Upper lobe of right lung (tissue), 1 donor: ENCODE results near the gene MCTP1. TPM values are rescaled to one million over a fixed set of nuclear protein-coding genes. Genes with fewer than 3 reads are reported as not detected.

Experiments used
- ATAC-seq: fragments of 200-7000 bp; cut with Tn5 transposase; one replicate; pipeline ENCODE4 v1.9.1; 2020; ENCODE audit warnings: mild to moderate bottlenecking, moderate library complexity
- DNase-seq: peaks from one replicate; pipeline ENCODE4 v3.0.0-alpha.2; 2020
- H3K27ac ChIP-seq: fragments of 200-600 bp; one replicate; pipeline ENCODE4 v1.8.0; 2022
- H3K27me3 ChIP-seq: fragments of 200-600 bp; one replicate; pipeline ENCODE4 v1.8.0; 2022; ENCODE audit warnings: mild to moderate bottlenecking
- H3K36me3 ChIP-seq: fragments of 200-600 bp; one replicate; pipeline ENCODE4 v1.8.0; 2022
- H3K4me1 ChIP-seq: fragments of 200-600 bp; one replicate; pipeline ENCODE4 v1.8.0; 2022
- H3K4me3 ChIP-seq: fragments of 200-600 bp; one replicate; pipeline ENCODE4 v1.8.0; 2022; ENCODE audit warnings: mild to moderate bottlenecking
- H3K9me3 ChIP-seq: fragments of 200-600 bp; one replicate; pipeline ENCODE4 v1.8.0; 2022
- intact Hi-C: fragments of 100-400 bp; cut with DNase I; formaldehyde crosslinking; loops from one replicate; pipeline ENCODE4 v1.11.0; 2022
- total RNA-seq: library from RNA; stranded (reverse); fragmentation: NEBNext Ultra II Directional; extraction: Animal tissue kit (Norgen Biotek cat#: 25700); gene quantifications from one replicate; pipeline ENCODE4 v1.2.1, GENCODE V29; 2021
- TF ChIP-seq, protein P1 (sequence below): fragments of 200-600 bp; IDR thresholded peaks from one replicate; pipeline ENCODE4 v1.8.0; 2022; ENCODE audit warnings: antibody characterized with exemption
- donor health status: DM: no; HTN: yes; CAD: no; lungs with severe emphysema.

The MCTP1 gene
- total RNA-seq, 1 donor from 2014 or later: 40.7 TPM

DNA sequence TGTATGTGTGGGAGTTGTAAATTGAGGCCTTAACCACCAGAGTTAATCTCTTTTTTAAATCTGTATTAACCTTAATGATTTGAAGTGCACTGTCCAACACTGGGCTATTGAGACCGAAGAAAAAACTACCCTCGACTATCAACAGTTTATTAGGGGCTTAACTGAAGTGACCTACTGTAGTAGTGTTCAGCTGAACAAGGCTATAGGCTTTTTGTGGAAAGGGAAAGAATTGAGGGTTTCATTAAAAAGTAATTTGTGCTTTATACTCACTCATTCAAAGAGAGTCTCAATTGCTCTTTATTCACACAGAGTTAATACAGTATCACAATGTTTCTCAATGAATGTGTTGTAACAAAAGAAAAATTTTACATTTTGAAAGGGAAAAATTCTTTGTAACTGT, 399.0 kb downstream of the MCTP1 start:
- H3K4me1 ChIP-seq: no peaks in the 10 kb centered on the region
- no peaks in the 10 kb centered on the region for H3K27me3 ChIP-seq
- H3K27ac ChIP-seq: no peak overlapping the region
- intact Hi-C loops: no loop called here
- ATAC-seq (no peak), DNase-seq (no peak)
- no peaks in the 10 kb centered on the region for H3K36me3 ChIP-seq
- H3K4me3 ChIP-seq: no peak overlapping the region
- H3K9me3 ChIP-seq: no peaks in the 10 kb centered on the region
- TF ChIP-seq, protein P1, sequence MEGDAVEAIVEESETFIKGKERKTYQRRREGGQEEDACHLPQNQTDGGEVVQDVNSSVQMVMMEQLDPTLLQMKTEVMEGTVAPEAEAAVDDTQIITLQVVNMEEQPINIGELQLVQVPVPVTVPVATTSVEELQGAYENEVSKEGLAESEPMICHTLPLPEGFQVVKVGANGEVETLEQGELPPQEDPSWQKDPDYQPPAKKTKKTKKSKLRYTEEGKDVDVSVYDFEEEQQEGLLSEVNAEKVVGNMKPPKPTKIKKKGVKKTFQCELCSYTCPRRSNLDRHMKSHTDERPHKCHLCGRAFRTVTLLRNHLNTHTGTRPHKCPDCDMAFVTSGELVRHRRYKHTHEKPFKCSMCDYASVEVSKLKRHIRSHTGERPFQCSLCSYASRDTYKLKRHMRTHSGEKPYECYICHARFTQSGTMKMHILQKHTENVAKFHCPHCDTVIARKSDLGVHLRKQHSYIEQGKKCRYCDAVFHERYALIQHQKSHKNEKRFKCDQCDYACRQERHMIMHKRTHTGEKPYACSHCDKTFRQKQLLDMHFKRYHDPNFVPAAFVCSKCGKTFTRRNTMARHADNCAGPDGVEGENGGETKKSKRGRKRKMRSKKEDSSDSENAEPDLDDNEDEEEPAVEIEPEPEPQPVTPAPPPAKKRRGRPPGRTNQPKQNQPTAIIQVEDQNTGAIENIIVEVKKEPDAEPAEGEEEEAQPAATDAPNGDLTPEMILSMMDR: no peak

DNA sequence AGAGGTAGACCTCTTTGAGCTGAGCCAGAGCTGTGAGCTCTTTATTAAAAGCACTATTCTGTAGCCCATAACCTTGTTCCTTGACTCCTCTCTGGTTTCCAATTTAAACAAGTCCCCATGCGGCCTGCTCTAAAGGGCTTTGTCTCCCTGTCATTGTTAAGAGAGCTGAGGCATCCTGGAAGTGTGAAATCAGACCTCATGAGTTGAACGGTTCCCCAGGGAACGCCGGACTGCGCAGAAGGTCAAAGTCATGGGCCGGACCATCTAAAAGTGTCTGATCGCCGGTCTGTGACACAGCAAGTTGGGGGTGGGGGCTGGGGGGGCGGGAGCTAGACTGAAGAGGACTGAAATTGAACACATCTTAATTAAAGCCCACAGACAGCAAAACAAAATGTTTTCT, 400.6 kb downstream of the MCTP1 start:
- no peak for DNase-seq
- Histone ChIP-seq H3K27me3 (no peaks in the 10 kb centered on the region), H3K9me3 (no peaks in the 10 kb centered on the region), H3K36me3 (no peaks in the 10 kb centered on the region), H3K4me1 (no peaks in the 10 kb centered on the region), H3K27ac (no peak overlapping the region), H3K4me3 (no peak overlapping the region)
- ATAC-seq: no peak
- TF ChIP-seq, protein P1: no peak
- intact Hi-C loops: no loop called here

DNA sequence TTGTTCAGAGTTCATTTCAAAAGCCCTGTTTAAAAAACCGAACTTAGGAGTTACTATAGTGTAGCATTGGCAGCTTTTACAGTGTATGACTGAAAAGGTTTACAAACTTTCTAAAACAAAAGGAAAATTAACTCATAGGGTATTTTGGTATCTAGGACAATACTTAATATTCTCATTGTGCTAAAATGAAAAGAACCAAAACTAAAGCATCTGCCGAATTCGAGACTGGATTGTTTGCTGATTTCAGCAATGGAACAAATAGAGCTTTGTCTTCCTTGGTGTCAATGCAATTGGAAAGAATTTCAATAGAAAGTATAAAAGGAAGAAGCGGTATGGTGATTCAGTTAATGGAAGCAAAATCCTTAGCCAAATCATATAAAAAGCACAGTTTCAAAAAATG, 412.4 kb downstream of the MCTP1 start:
- no peak for DNase-seq
- Histone ChIP-seq H3K27ac (no peak overlapping the region), H3K9me3 (no peaks in the 10 kb centered on the region), H3K27me3 (no peaks in the 10 kb centered on the region), H3K4me1 (no peaks in the 10 kb centered on the region), H3K4me3 (no peak overlapping the region), H3K36me3 (peaks cover 6% of the 10 kb centered on the region)
- TF ChIP-seq, protein P1: no peak
- ATAC-seq: no peak
- intact Hi-C loops: no loop called here

DNA sequence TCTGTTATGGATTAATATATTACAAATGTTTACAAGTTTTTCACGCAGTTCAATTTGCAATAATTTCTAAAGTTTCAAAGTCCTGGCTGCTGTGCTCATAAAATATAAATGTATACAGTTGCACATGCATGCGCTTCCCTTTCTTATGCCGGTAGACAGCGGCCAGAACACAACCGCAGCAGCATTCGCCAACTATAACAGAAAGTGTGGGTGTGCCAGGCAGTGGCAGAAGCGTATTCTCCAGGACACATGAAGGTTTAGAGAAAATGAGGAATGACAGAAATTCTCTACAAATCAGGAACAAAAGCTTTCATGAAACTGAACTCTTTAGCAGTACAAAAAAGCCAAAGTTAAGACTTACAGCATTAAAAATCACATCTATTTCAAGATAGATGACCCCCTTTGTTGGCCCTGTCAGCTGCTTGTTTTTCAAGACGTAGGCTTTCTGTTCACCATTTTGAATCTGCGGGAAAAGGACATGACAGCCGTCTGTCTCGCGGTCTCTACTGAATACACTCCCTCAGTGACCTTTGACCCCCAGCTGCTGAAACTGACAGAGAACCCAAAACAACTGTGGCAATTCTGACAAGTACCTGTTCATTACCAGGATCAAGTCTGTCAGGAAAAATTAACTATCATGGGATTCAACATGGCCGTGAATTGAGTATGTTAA, 414.2 kb downstream of the MCTP1 start:
- no peak for DNase-seq
- intact Hi-C loops: no loop called here

DNA sequence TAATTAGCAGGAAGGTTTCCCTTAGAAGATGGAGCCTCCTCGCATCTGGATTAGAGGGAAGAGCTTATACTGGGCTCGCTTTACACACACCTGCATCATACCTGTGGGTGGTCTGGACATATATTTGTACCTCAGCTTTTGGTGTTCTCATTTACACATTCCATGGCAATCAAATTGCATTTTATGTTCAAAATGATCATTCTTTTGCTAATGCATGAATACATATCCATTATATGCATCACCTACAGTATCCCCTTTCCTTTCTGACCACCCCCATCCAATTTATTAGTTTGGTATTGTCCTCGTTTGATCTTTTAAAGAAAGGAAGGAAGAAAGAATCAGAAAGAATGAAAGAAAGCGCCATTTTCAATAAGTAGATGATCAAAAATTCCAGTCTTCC, 415.0 kb downstream of the MCTP1 start:
- no peaks in the 10 kb centered on the region for H3K4me1 ChIP-seq
- intact Hi-C loops: no loop called here
- no peaks in the 10 kb centered on the region for H3K9me3 ChIP-seq
- H3K27me3 ChIP-seq: no peaks in the 10 kb centered on the region
- H3K27ac ChIP-seq: no peak overlapping the region
- no peak overlapping the region for H3K4me3 ChIP-seq
- ATAC-seq (no peak), DNase-seq (no peak)
- TF ChIP-seq, protein P1: no peak
- peaks cover 6% of the 10 kb centered on the region for H3K36me3 ChIP-seq

More for the DNA sequence above, 414.2 kb downstream of the MCTP1 start:
- TF ChIP-seq, protein P1: no peak
- H3K27ac ChIP-seq: no peak overlapping the region
- H3K4me1 ChIP-seq: no peaks in the 10 kb centered on the region
- no peaks in the 10 kb centered on the region for H3K9me3 ChIP-seq
- no peak overlapping the region for H3K4me3 ChIP-seq
- ATAC-seq: no peak
- peaks cover 6% of the 10 kb centered on the region for H3K36me3 ChIP-seq
- H3K27me3 ChIP-seq: no peaks in the 10 kb centered on the region

DNA sequence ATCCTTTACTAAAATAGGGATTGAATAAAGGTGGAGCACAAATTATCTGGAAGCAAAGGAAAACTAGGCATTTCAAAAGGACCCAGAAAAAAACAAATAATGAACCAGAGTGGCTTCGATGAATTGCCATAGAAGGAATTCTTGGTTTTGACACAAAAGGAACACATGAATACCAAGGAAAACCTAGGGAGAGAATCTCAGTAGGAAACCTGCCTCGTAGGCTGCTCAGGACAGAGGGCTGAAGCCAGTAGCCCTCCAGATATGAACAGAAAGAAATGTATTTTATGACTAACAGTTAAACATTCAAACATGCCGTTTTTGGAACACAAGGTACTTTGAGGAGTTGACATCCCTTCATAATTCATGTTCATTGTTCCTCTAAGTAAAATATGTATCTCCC, 420.9 kb downstream of the MCTP1 start:
- ATAC-seq (no peak), DNase-seq (no peak)
- TF ChIP-seq, protein P1: no peak
- no peak overlapping the region for H3K27ac ChIP-seq
- no peaks in the 10 kb centered on the region for H3K36me3 ChIP-seq
- H3K27me3 ChIP-seq: no peaks in the 10 kb centered on the region
- no peaks in the 10 kb centered on the region for H3K9me3 ChIP-seq
- H3K4me3 ChIP-seq: no peak overlapping the region
- intact Hi-C loops: no loop called here
- no peaks in the 10 kb centered on the region for H3K4me1 ChIP-seq
